Large intestine (tissue), 3 donors: ENCODE data around the gene TTC7B. TPM values are rescaled to one million over a fixed set of nuclear protein-coding genes. Genes with fewer than 3 reads are reported as not detected.

Experiments
- DNase-seq, 2 donors: peaks; one replicate each; pipeline versions ENCODE4 v3.0.0 to v3.0.0-alpha.2; 2013
- H3K27ac ChIP-seq: one replicate; pipeline ENCODE4 v1.5.1; 2013; ENCODE audit warnings: low read length
- H3K27me3 ChIP-seq: 2 replicates; pipeline ENCODE4 v1.6.1; 2013; ENCODE audit warnings: low read length; ENCODE audit not compliant: control insufficient read depth, insufficient read depth
- H3K36me3 ChIP-seq: 2 replicates; pipeline ENCODE4 v1.6.1; 2013; ENCODE audit warnings: low read length; ENCODE audit not compliant: control insufficient read depth, insufficient read depth
- H3K4me1 ChIP-seq: one replicate; pipeline ENCODE4 v1.6.1; 2013; ENCODE audit warnings: low read length; ENCODE audit not compliant: control insufficient read depth, insufficient read depth
- H3K4me3 ChIP-seq: one replicate; pipeline ENCODE4 v1.5.1; 2013; ENCODE audit warnings: low read length
- H3K9me3 ChIP-seq: one replicate; pipeline ENCODE4 v1.6.1; 2013; ENCODE audit warnings: mild to moderate bottlenecking, low read depth, low read length, moderate library complexity; ENCODE audit not compliant: control insufficient read depth
- WGBS: methylation state at CpG from one replicate; pipeline ENCODE4 v1.1.5; 2013; ENCODE audit warnings: low lambda C conversion rate; ENCODE audit not compliant: insufficient coverage; 5-methylcytosine and 5-hydroxymethylcytosine counted together
- polyA plus RNA-seq: library from polyadenylated mRNA; unstranded; fragments of 120-200 nt; gene quantifications from one replicate; pipeline ENCODE4 v1.2.1, GENCODE V29; 2013

The TTC7B gene
- polyA plus RNA-seq, 1 donor: 12.2 TPM

- WGBS: no CpG with 5 or more reads among the region's 5 CpGs
- H3K27ac ChIP-seq: no peak overlapping the region
- no peaks in the 10 kb centered on the region for H3K4me1 ChIP-seq
- H3K36me3 ChIP-seq: no peaks in the 10 kb centered on the region
- H3K4me3 ChIP-seq: no peak overlapping the region
- DNase-seq: no peak
- H3K9me3 ChIP-seq: no peaks in the 10 kb centered on the region
- H3K27me3 ChIP-seq: no peaks in the 10 kb centered on the region
These were observed 138.7 kb downstream of the TTC7B start for GRCh38 chr14:90677484-90678050.

DNA sequence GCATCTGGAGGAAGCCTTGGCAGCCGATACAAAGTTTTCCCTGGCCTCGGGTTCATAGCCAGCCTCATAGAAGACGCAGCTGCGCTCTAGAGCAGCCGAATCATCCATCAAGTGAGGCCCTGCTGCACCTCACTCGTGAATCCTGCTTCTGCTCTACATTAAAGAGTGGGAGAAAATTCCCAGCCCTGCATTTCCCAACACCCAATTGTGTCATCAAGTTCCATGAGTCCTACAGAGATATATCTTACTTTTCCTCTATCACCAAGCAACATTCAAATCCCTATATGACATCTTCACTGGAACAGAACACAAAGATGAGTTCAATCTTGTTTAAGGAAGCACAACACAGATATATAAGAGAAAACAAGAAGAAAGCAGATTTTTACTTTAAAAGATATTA lies 139.3 kb downstream of the TTC7B start:
- WGBS: no CpG with 5 or more reads among the region's 6 CpGs
- no peaks in the 10 kb centered on the region for H3K36me3 ChIP-seq
- H3K27ac ChIP-seq: no peak overlapping the region
- no peaks in the 10 kb centered on the region for H3K27me3 ChIP-seq
- H3K4me1 ChIP-seq: no peaks in the 10 kb centered on the region
- no peak overlapping the region for H3K4me3 ChIP-seq
- no peaks in the 10 kb centered on the region for H3K9me3 ChIP-seq
- DNase-seq: no peak

DNA sequence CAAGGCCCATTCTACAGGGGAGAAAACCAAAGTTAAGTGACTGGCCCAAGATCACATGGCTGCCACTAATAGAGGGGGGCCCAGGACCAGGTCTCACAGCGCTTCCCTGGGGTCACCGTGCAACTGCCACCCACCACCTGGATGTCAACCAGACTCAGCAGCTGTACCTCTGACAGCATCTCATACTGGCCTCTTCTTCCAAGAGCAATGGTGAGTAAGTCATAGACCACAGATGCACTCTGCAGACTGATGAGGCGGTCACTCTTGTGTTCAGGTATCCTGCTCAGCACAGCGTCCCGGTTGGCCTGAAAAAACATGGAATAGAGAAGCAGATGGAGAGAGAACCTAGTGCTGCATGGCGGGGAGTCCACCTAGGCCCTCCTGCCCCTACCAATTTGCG lies 139.9 kb downstream of the TTC7B start:
- H3K27ac ChIP-seq: no peak overlapping the region
- no peaks in the 10 kb centered on the region for H3K4me1 ChIP-seq
- no peaks in the 10 kb centered on the region for H3K36me3 ChIP-seq
- no peak overlapping the region for H3K4me3 ChIP-seq
- no peaks in the 10 kb centered on the region for H3K9me3 ChIP-seq
- no peaks in the 10 kb centered on the region for H3K27me3 ChIP-seq
- WGBS: no CpG with 5 or more reads among the region's 7 CpGs
- DNase-seq: no peak

DNA sequence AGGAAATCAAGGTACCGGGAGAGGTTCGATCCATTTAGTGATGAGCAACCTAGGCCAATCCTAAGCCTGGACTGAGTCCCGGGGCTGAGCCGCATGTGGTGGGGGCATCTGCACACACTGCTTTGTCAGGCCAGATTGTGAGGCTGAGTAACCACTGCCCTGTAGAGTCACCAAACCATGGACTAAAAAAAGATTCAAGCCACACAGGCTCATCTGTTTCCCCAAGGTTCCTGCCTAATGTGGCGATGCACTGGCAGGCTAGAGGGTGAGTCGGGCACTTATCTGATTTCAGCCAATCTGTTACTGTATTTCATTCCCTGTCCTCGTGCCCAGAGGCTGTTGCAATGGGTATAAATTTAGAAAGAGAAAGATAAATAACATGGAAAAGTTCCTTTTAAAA lies 140.8 kb downstream of the TTC7B start:
- Histone ChIP-seq H3K27ac (no peak overlapping the region), H3K9me3 (no peaks in the 10 kb centered on the region), H3K36me3 (no peaks in the 10 kb centered on the region), H3K27me3 (no peaks in the 10 kb centered on the region), H3K4me1 (no peaks in the 10 kb centered on the region), H3K4me3 (no peak overlapping the region)
- no CpG with 5 or more reads among the region's 7 CpGs for WGBS
- DNase-seq: no peak

DNA sequence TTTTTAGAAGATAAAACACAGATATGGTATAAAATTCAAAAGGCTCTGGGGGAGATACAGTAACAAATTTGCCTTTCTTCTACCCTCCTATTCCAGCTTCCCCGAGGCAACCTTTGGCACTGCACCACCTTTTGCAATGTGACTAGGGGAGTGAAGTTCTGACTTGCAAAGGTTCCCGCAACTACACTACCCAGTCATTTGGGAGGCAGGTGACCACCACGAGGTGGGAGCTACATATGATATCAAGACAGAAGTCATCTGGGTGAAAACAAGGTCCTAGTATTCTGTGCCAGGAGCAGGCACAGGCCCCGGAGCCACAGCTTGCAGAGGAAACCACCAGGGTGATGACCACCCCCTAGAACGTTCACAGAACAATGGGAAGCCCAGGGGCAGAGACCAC lies 141.5 kb downstream of the TTC7B start:
- WGBS: 80% methylated on average over 1 of the region's 5 CpGs

DNA sequence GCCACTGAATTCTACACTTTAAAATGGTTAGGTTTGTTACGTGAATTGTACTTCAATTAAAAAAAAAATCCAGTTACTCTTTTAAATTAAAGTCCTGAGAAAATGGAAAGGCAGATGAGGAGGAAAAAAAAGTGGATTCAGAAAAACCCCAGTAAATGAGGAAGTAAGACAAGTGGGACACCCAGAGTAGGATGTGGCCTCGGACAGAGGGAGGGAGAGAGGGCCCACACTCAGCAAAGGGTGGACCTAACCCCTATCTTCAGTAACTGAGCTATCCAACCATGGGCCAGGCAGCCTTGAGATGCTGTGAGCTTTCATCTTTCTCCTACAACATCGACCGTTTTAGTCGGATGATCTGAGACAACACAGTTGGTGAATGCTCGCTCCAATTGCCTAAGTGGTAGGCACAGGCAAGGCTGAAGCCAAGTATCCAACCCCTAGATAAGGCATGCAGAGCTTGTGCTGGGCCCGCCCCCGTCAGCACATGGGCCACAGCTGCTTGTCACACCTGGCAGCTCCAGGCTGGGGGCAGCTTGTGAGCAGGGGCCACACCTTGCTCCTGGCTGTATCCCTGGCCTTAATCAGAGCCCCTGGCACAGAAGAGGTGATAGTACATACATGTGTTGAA lies 142.1 kb downstream of the TTC7B start:
- H3K9me3 ChIP-seq: no peaks in the 10 kb centered on the region
- no peaks in the 10 kb centered on the region for H3K4me1 ChIP-seq
- no peaks in the 10 kb centered on the region for H3K27me3 ChIP-seq
- no peak overlapping the region for H3K4me3 ChIP-seq
- H3K27ac ChIP-seq: no peak overlapping the region
- WGBS: 100% methylated on average over 1 of the region's 8 CpGs
- H3K36me3 ChIP-seq: no peaks in the 10 kb centered on the region
- DNase-seq: no peak

More for the DNA sequence above, 141.5 kb downstream of the TTC7B start:
- no peaks in the 10 kb centered on the region for H3K36me3 ChIP-seq
- H3K4me1 ChIP-seq: no peaks in the 10 kb centered on the region
- no peak for DNase-seq
- no peak overlapping the region for H3K27ac ChIP-seq
- no peaks in the 10 kb centered on the region for H3K9me3 ChIP-seq
- no peaks in the 10 kb centered on the region for H3K27me3 ChIP-seq
- no peak overlapping the region for H3K4me3 ChIP-seq

DNA sequence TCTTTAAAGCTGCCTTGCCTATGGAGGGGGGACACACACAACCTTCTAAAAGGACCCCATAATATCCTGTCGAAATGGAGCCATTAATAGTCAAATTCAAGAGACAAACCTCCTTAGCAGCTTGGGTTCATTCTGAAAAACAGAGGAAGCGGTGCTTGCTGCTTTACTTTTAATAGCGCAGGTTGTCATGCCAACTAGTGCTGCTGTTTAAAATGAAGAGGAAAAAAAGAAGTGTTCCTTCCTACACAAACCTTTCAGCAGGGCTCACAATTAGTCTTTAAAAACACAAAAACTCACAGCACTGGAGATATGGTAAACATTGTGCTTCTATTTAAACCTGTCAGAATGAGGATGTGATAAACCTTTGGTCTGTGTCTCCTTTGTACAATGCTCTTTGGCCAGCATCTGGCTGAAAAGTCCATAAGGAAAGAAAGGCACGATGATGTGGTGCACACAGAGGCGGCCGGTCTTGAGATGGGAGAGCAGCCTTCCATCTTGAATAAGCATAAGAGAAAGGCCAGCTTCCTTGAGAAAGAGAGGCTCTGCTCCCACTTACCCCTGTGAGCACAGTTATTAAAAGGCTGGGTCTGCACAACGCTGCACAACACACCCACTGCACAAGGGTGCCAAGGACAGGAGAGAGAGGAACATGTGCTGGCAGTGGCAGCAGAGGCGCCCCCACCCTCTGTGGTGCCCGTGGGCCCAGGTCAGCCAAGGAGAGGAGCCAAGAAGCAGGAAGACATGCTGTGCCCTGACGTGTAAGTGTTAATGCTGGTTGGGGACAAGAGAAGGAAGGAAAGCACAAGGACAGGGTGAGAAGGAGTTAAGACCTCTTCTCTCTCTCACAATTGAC lies 144.6 kb downstream of the TTC7B start:
- H3K27me3 ChIP-seq: no peaks in the 10 kb centered on the region
- H3K36me3 ChIP-seq: no peaks in the 10 kb centered on the region
- H3K4me1 ChIP-seq: no peaks in the 10 kb centered on the region
- no peaks in the 10 kb centered on the region for H3K9me3 ChIP-seq
- DNase-seq: no peak
- no peak overlapping the region for H3K27ac ChIP-seq
- 82% methylated on average over 2 of the region's 10 CpGs for WGBS
- no peak overlapping the region for H3K4me3 ChIP-seq

GRCh38 chr14:90669731-90670130 lies 146.5 kb downstream of the TTC7B start:
- no peak overlapping the region for H3K27ac ChIP-seq
- no peaks in the 10 kb centered on the region for H3K9me3 ChIP-seq
- DNase-seq: no peak
- no peak overlapping the region for H3K4me3 ChIP-seq
- no CpG with 5 or more reads among the region's 1 CpG for WGBS
- H3K36me3 ChIP-seq: no peaks in the 10 kb centered on the region
- no peaks in the 10 kb centered on the region for H3K27me3 ChIP-seq
- H3K4me1 ChIP-seq: no peaks in the 10 kb centered on the region

DNA sequence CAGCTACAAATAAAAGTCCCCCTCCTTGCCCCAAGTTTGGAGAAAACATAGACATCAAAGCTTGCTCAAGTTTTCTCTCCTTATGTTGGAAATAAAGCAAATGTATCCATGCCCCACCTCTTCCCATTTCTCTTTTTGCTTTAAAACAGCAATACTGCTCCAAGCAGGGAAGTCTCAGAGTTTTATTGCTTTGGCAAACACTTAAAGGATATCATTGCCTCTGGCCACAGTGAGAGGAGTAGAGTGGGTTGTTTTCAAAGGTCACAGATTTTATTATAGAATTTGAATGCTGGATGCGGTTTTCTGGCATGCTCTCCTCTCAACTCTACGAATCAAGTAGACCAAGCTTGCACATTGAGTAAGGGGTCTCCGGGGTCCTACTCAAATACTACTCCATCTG lies 149.7 kb downstream of the TTC7B start:
- no peak overlapping the region for H3K27ac ChIP-seq
- DNase-seq: no peak
- no peaks in the 10 kb centered on the region for H3K27me3 ChIP-seq
- no peak overlapping the region for H3K4me3 ChIP-seq
- no peaks in the 10 kb centered on the region for H3K36me3 ChIP-seq
- no CpG with 5 or more reads among the region's 3 CpGs for WGBS
- H3K9me3 ChIP-seq: no peaks in the 10 kb centered on the region
- no peaks in the 10 kb centered on the region for H3K4me1 ChIP-seq

DNA sequence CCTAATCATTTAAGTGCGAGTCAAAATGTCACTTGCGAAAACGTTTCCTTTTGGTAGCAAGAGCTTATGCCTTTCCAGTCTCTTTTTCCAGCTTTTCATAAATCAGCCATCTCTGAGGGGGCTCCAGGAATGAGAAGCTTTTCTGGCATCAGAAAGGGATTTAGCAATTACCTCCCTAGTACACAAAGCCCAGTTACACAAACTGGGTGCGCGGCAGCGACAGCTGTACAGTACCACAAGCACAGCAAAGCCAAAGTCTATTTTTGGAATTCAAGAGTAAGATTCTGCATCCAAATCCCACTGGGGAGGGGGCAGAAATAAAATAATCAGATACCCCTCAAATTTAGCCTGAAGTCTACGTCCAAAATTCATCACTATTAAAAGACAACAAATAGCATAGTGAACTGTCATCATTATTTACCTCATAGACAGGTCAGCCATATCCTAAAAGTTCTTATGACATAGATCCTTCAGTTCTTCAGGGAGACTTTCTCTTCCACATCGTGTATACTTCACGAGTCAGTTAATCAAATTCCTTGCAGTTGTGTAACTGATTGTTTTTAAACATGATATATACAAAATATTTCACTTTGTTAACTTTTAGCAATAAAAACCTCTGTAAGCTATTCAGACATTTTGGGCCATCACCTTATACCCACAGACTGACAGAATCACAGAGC lies 150.8 kb downstream of the TTC7B start:
- Histone ChIP-seq H3K36me3 (no peaks in the 10 kb centered on the region), H3K4me1 (peaks cover 3% of the 10 kb centered on the region), H3K27ac (no peak overlapping the region), H3K27me3 (no peaks in the 10 kb centered on the region), H3K4me3 (no peak overlapping the region), H3K9me3 (no peaks in the 10 kb centered on the region)
- DNase-seq: no peak
- WGBS: 92% methylated on average over 4 of the region's 9 CpGs
